ENCODE data around the gene TMPRSS9. TPM values are rescaled to one million over a fixed set of nuclear protein-coding genes. Genes with fewer than 3 reads are reported as not detected.

Gene TMPRSS9
- total RNA-seq, 1 experiment from 2014 or later: not detected

DNA sequence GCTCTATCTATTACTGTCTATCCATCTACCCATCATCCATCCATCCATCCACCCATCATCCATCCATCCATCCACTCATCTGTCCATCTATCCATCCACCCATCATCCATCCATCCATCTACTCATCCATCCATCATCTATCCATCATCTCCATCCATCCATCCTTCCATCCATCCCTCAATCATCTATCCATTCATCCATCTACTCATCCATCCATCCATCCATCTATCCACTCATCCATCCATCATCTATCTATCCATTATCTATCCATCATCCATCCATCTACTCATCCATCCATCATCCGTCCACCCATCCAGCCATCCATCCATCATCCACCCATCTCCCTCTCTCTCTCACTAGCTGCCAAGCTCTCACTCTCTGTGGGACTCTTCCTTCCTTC lies 80.5 kb downstream of the TMPRSS9 start:
- intact Hi-C loops (cut with micrococcal nuclease; ENCODE audit: unreplicated experiment): no loop called here
- Mint-ChIP-seq H3K27ac (ENCODE audit: unreplicated experiment) (no peak overlapping the region), H3K36me3 (ENCODE audit: insufficient read depth, unreplicated experiment) (peaks cover 10% of the 10 kb centered on the region), H3K4me1 (ENCODE audit: low read depth, unreplicated experiment) (no peaks in the 10 kb centered on the region), H3K9me3 (ENCODE audit: low read depth, unreplicated experiment) (no peaks in the 10 kb centered on the region), H3K4me3 (ENCODE audit: low read depth, unreplicated experiment) (no peak overlapping the region), H3K27me3 (ENCODE audit: unreplicated experiment) (no peaks in the 10 kb centered on the region)
- CTCF ChIA-PET: interaction anchor here (0.5 kb wide), 1 partner anchor 540 kb away, joined by 3 read pairs; no protein-coding TSS in a partner anchor
- no TSS peak for BruUV-seq (replicated peaks)
- TF ChIP-seq, protein P1, sequence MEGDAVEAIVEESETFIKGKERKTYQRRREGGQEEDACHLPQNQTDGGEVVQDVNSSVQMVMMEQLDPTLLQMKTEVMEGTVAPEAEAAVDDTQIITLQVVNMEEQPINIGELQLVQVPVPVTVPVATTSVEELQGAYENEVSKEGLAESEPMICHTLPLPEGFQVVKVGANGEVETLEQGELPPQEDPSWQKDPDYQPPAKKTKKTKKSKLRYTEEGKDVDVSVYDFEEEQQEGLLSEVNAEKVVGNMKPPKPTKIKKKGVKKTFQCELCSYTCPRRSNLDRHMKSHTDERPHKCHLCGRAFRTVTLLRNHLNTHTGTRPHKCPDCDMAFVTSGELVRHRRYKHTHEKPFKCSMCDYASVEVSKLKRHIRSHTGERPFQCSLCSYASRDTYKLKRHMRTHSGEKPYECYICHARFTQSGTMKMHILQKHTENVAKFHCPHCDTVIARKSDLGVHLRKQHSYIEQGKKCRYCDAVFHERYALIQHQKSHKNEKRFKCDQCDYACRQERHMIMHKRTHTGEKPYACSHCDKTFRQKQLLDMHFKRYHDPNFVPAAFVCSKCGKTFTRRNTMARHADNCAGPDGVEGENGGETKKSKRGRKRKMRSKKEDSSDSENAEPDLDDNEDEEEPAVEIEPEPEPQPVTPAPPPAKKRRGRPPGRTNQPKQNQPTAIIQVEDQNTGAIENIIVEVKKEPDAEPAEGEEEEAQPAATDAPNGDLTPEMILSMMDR (IDR thresholded peaks at IDR 0.05; ENCODE audit: unreplicated experiment): no peak
- no peak for DNase-seq

DNA sequence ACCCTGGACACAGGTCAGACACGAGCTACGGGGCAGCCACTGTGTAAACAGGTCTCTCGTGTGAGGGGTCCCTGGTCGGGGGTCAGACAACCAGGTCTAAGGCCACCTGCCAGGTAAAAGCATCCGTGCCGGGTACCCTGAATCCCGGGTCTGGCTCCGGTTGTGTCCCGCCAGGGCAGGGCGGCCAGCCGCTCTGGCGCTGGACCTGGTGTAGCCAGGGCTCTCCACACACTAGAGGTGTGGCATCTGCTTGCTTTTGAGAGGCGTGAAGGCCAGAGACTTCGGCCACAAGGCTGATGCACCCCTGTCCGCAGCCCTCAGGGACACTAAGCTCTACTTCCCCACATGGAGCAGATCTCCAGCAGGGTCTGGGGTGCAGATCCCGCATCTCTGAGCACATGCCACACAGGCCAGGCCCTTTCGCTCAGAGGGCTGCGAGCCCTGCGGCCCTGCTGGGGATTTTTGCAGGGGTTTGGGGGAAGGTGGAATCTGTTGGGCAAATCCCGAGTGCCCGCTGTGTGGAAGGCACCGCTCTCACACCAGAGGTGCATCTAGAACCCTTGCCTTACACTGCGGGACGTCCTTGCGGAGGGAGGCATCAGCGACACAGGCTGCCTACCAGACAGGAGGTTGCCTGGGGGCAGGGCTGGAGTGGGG lies 81.2 kb downstream of the TMPRSS9 start:
- Mint-ChIP-seq H3K27me3 (ENCODE audit: unreplicated experiment) (no peaks in the 10 kb centered on the region), H3K4me3 (ENCODE audit: low read depth, unreplicated experiment) (no peak overlapping the region), H3K36me3 (ENCODE audit: insufficient read depth, unreplicated experiment) (peaks cover 12% of the 10 kb centered on the region), H3K4me1 (ENCODE audit: low read depth, unreplicated experiment) (no peaks in the 10 kb centered on the region), H3K27ac (ENCODE audit: unreplicated experiment) (no peak overlapping the region), H3K9me3 (ENCODE audit: low read depth, unreplicated experiment) (no peaks in the 10 kb centered on the region)
- no peak for DNase-seq
- BruUV-seq (replicated peaks): no TSS peak
- intact Hi-C loops (cut with micrococcal nuclease; ENCODE audit: unreplicated experiment): no loop called here
- CTCF ChIA-PET: interaction anchor here (0.6 kb wide), 1 partner anchor 1066 kb away, joined by 5 read pairs; no protein-coding TSS in a partner anchor
- TF ChIP-seq, protein P1 (IDR thresholded peaks at IDR 0.05; ENCODE audit: unreplicated experiment): no peak

DNA sequence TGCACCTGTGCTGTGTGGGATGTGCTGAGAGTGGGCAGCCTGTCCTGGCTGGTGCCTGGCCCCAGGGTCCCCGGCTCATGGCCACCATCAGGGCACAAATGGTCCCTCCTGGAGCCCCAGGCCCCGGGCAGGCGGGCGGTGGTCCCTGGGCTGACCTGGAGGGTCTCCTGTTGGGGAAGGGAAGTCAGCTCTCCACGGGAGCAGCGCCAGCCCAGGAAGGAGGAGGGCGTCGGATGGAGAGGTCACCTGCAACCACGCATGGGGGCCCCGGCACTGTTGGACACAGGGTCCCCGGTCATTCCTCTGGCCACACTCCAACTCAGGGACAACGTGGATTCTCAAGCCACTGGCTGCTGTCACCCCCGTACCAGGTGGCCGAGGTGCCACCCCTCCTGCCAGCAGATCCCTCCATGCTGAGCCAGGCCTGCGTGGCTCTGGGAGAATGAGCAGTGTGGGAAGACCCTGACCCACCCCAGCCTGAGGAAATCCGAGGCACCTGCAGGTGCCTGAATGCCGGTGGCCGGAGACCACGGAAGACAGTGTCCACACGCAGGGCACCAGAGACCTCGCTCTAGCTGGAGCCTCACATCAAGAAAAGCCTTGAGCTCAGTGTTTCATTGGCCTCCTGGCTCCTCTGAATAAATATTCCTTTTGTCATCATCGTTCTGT lies 83.2 kb downstream of the TMPRSS9 start:
- H3K36me3 Mint-ChIP-seq (ENCODE audit: insufficient read depth, unreplicated experiment): peaks cover 16% of the 10 kb centered on the region
- H3K4me1 Mint-ChIP-seq (ENCODE audit: low read depth, unreplicated experiment): no peaks in the 10 kb centered on the region
- H3K27ac Mint-ChIP-seq (ENCODE audit: unreplicated experiment): no peak overlapping the region
- no peak overlapping the region for H3K4me3 Mint-ChIP-seq (ENCODE audit: low read depth, unreplicated experiment)
- CTCF ChIA-PET: interaction anchor here (0.8 kb wide), 1 partner anchor 11 kb away, joined by 3 read pairs; no protein-coding TSS in a partner anchor
- H3K9me3 Mint-ChIP-seq (ENCODE audit: low read depth, unreplicated experiment): no peaks in the 10 kb centered on the region
- no TSS peak for BruUV-seq (replicated peaks)
- DNase-seq: no peak
- intact Hi-C loops (cut with micrococcal nuclease; ENCODE audit: unreplicated experiment): no loop called here
- TF ChIP-seq, protein P1 (IDR thresholded peaks at IDR 0.05; ENCODE audit: unreplicated experiment): no peak
- no peaks in the 10 kb centered on the region for H3K27me3 Mint-ChIP-seq (ENCODE audit: unreplicated experiment)

DNA sequence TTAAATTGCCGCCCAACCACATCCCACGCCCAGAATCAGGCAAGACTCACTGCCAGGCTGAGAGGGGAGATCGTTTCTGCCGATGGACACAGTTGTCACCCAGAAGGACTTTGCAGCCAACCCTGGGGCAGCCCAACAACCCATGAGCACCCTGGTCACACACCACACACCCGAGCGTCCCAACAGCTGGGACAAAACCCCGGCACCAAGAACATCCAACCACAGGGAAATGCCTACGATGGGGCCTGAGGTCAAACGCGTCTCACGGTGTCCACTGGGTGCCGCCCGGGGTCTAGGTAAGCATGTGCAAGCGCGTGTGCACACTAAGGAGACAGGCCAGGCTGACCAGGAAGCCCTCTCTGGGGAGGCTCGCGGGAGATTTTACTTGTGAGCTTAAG lies 83.7 kb downstream of the TMPRSS9 start:
- BruUV-seq (replicated peaks): no TSS peak
- CTCF ChIA-PET: interaction anchor here (0.8 kb wide), 1 partner anchor 10 kb away, joined by 3 read pairs; no protein-coding TSS in a partner anchor

More for the DNA sequence above, 83.7 kb downstream of the TMPRSS9 start:
- DNase-seq: no peak
- no peaks in the 10 kb centered on the region for H3K4me1 Mint-ChIP-seq (ENCODE audit: low read depth, unreplicated experiment)
- TF ChIP-seq, protein P1 (IDR thresholded peaks at IDR 0.05; ENCODE audit: unreplicated experiment): no peak
- no peaks in the 10 kb centered on the region for H3K27me3 Mint-ChIP-seq (ENCODE audit: unreplicated experiment)
- no peak overlapping the region for H3K4me3 Mint-ChIP-seq (ENCODE audit: low read depth, unreplicated experiment)
- intact Hi-C loops (cut with micrococcal nuclease; ENCODE audit: unreplicated experiment): no loop called here
- H3K9me3 Mint-ChIP-seq (ENCODE audit: low read depth, unreplicated experiment): no peaks in the 10 kb centered on the region
- H3K36me3 Mint-ChIP-seq (ENCODE audit: insufficient read depth, unreplicated experiment): peaks cover 16% of the 10 kb centered on the region
- H3K27ac Mint-ChIP-seq (ENCODE audit: unreplicated experiment): no peak overlapping the region
